ENCODE measurements around the gene PLEKHA5. TPM values are rescaled to one million over a fixed set of nuclear protein-coding genes. Genes with fewer than 3 reads are reported as not detected.

The PLEKHA5 gene
- total RNA-seq, 1 donor from 2014 or later: 32.3 TPM

GRCh38 chr12:19144287-19144686 lies 14.8 kb downstream of the PLEKHA5 start:
- Mint-ChIP-seq H3K27ac (ENCODE audit: unreplicated experiment) (no peak overlapping the region), H3K27me3 (ENCODE audit: unreplicated experiment) (no peaks in the 10 kb centered on the region), H3K4me1 (ENCODE audit: unreplicated experiment) (peaks cover 10% of the 10 kb centered on the region), H3K36me3 (ENCODE audit: unreplicated experiment) (peaks cover 34% of the 10 kb centered on the region), H3K4me3 (ENCODE audit: unreplicated experiment) (no peak overlapping the region), H3K9me3 (ENCODE audit: unreplicated experiment) (no peaks in the 10 kb centered on the region)
- no peak for DNase-seq (ENCODE audit: extremely low spot score, unreplicated experiment)
- TF ChIP-seq CTCF (IDR thresholded peaks at IDR 0.05): no peak

- no peak for TF ChIP-seq CTCF (IDR thresholded peaks at IDR 0.05)
- no peaks in the 10 kb centered on the region for H3K27me3 Mint-ChIP-seq (ENCODE audit: unreplicated experiment)
- no peak overlapping the region for H3K27ac Mint-ChIP-seq (ENCODE audit: unreplicated experiment)
- H3K36me3 Mint-ChIP-seq (ENCODE audit: unreplicated experiment): peaks cover 35% of the 10 kb centered on the region
- H3K4me3 Mint-ChIP-seq (ENCODE audit: unreplicated experiment): no peak overlapping the region
- peaks cover 3% of the 10 kb centered on the region for H3K4me1 Mint-ChIP-seq (ENCODE audit: unreplicated experiment)
- no peaks in the 10 kb centered on the region for H3K9me3 Mint-ChIP-seq (ENCODE audit: unreplicated experiment)
- DNase-seq (ENCODE audit: extremely low spot score, unreplicated experiment): no peak
Observed at GRCh38 chr12:19144985-19145384, 15.5 kb downstream of the PLEKHA5 start.

- Mint-ChIP-seq H3K4me3 (ENCODE audit: unreplicated experiment) (no peak overlapping the region), H3K27me3 (ENCODE audit: unreplicated experiment) (no peaks in the 10 kb centered on the region)
Observed at GRCh38 chr12:19148860-19149259, 19.3 kb downstream of the PLEKHA5 start.

GRCh38 chr12:19150273-19150900 lies 20.9 kb downstream of the PLEKHA5 start:
- no peak overlapping the region for H3K4me3 Mint-ChIP-seq (ENCODE audit: unreplicated experiment)
- peaks cover 31% of the 10 kb centered on the region for H3K36me3 Mint-ChIP-seq (ENCODE audit: unreplicated experiment)
- H3K9me3 Mint-ChIP-seq (ENCODE audit: unreplicated experiment): peaks cover 4% of the 10 kb centered on the region
- DNase-seq (ENCODE audit: extremely low spot score, unreplicated experiment): no peak
- no peak overlapping the region for H3K27ac Mint-ChIP-seq (ENCODE audit: unreplicated experiment)
- H3K4me1 Mint-ChIP-seq (ENCODE audit: unreplicated experiment): peaks cover 22% of the 10 kb centered on the region
- no peaks in the 10 kb centered on the region for H3K27me3 Mint-ChIP-seq (ENCODE audit: unreplicated experiment)
- TF ChIP-seq CTCF (IDR thresholded peaks at IDR 0.05): no peak

More at GRCh38 chr12:19148860-19149259, 19.3 kb downstream of the PLEKHA5 start:
- Mint-ChIP-seq H3K4me1 (ENCODE audit: unreplicated experiment) (peaks cover 12% of the 10 kb centered on the region), H3K9me3 (ENCODE audit: unreplicated experiment) (peaks cover 4% of the 10 kb centered on the region), H3K36me3 (ENCODE audit: unreplicated experiment) (peaks cover 34% of the 10 kb centered on the region), H3K27ac (ENCODE audit: unreplicated experiment) (no peak overlapping the region)
- no peak for TF ChIP-seq CTCF (IDR thresholded peaks at IDR 0.05)
- no peak for DNase-seq (ENCODE audit: extremely low spot score, unreplicated experiment)

- DNase-seq (ENCODE audit: extremely low spot score, unreplicated experiment): no peak
- peaks cover 28% of the 10 kb centered on the region for H3K4me1 Mint-ChIP-seq (ENCODE audit: unreplicated experiment)
- H3K9me3 Mint-ChIP-seq (ENCODE audit: unreplicated experiment): peaks cover 4% of the 10 kb centered on the region
- peak overlapping the region; percentile 1 for H3K27ac Mint-ChIP-seq (ENCODE audit: unreplicated experiment)
- H3K27me3 Mint-ChIP-seq (ENCODE audit: unreplicated experiment): no peaks in the 10 kb centered on the region
- TF ChIP-seq CTCF (IDR thresholded peaks at IDR 0.05): no peak
- peaks cover 27% of the 10 kb centered on the region for H3K36me3 Mint-ChIP-seq (ENCODE audit: unreplicated experiment)
- no peak overlapping the region for H3K4me3 Mint-ChIP-seq (ENCODE audit: unreplicated experiment)
Observed at GRCh38 chr12:19151298-19151697, 21.8 kb downstream of the PLEKHA5 start.

Data from osteocyte (in vitro differentiated cells).